H1 (cell line): ENCODE data around the gene MRPL3. TPM values are rescaled to one million over a fixed set of nuclear protein-coding genes. Genes with fewer than 3 reads are reported as not detected.

ENCODE experiments used
- CTCF ChIA-PET: fragments of 300-600 bp; sonication (Branson Sonifier 250); formaldehyde crosslinking; loops from one replicate; lab custom pipeline; 2021; ENCODE audit not compliant: partially characterized antibody; lab: Charles Lee
- POLR2A ChIA-PET: fragments of 300-600 bp; sonication (Branson Sonifier 250); formaldehyde crosslinking; loops from one replicate; lab custom pipeline; 2021; ENCODE audit warnings: inconsistent platforms; ENCODE audit not compliant: partially characterized antibody; lab: Charles Lee
- DNase-seq, 2 experiments: peaks; one replicate each; pipeline versions ENCODE4 v3.0.0 to v3.0.0-alpha.2; 2010 to 2022; ENCODE audit warnings: low spot score in 2 of 2, low read depth in 1 of 2, mixed read lengths in 1 of 2
- FAIRE-seq: peaks from 2 replicates; lab custom pipeline; 2011; peaks lifted over from hg19 to GRCh38; lab: Jason Lieb, UNC
- H2AFZ ChIP-seq: 2 replicates; pipeline ENCODE4 v1.8.1; 2012; ENCODE audit warnings: low read length, inconsistent platforms
- H2AK5ac ChIP-seq: 2 replicates; pipeline ENCODE4 v1.6.1; 2013; ENCODE audit warnings: low read depth, low read length
- H2BK120ac ChIP-seq: replicated peaks from 2 replicates; pipeline ENCODE3; 2013; ENCODE audit warnings: low read depth, low read length, inconsistent platforms
- H2BK12ac ChIP-seq: 2 replicates; pipeline ENCODE4 v1.6.1; 2013; ENCODE audit warnings: low read depth, low read length
- H2BK15ac ChIP-seq: 2 replicates; pipeline ENCODE4 v1.6.1; 2013; ENCODE audit warnings: low read length
- H2BK20ac ChIP-seq: 2 replicates; pipeline ENCODE4 v1.6.1; 2013; ENCODE audit warnings: low read length
- H2BK5ac ChIP-seq: 2 replicates; pipeline ENCODE4 v1.6.1; 2013; ENCODE audit warnings: low read depth, low read length
- H3K14ac ChIP-seq: 2 replicates; pipeline ENCODE4 v1.6.1; 2013; ENCODE audit warnings: inconsistent platforms; ENCODE audit not compliant: insufficient read length
- H3K18ac ChIP-seq: 2 replicates; pipeline ENCODE4 v1.6.1; 2013; ENCODE audit warnings: low read length; ENCODE audit errors: extremely low read depth
- H3K23ac ChIP-seq: 2 replicates; pipeline ENCODE4 v1.6.1; 2013; ENCODE audit warnings: inconsistent platforms; ENCODE audit not compliant: insufficient read length
- H3K23me2 ChIP-seq: 2 replicates; pipeline ENCODE4 v1.6.1; 2013; ENCODE audit warnings: low read depth, low read length
- H3K27ac ChIP-seq: 2 replicates; pipeline ENCODE4 v1.6.1; 2011; ENCODE audit warnings: low read depth, low read length, inconsistent platforms
- H3K27me3 ChIP-seq, 4 experiments: replicated peaks in 1 of 4; 1 replicate in 1 of 4; 2 replicates in 3 of 4; pipeline versions ENCODE4 v1.6.1 to v1.8.1; 2011 to 2013; ENCODE audit warnings: low read length in 3 of 4, mild to moderate bottlenecking in 3 of 4, inconsistent platforms in 2 of 4, mixed read lengths in 2 of 4, moderate library complexity in 1 of 4; ENCODE audit not compliant: control insufficient read depth in 3 of 4, insufficient read depth in 3 of 4; ENCODE audit errors: extremely low read depth in 1 of 4
- H3K36me3 ChIP-seq, 4 experiments: 2 replicates each; pipeline versions ENCODE4 v1.6.1 to v1.8.1; 2011 to 2013; ENCODE audit warnings: mild to moderate bottlenecking in 4 of 4, low read length in 3 of 4, moderate library complexity in 2 of 4, control low read depth in 1 of 4, inconsistent platforms in 1 of 4; ENCODE audit not compliant: insufficient read depth in 4 of 4, control insufficient read depth in 2 of 4
- H3K4ac ChIP-seq: replicated peaks from 2 replicates; pipeline ENCODE3; 2013; ENCODE audit warnings: low read length, low read depth, mixed read lengths, inconsistent platforms; ENCODE audit not compliant: insufficient read length
- H3K4me1 ChIP-seq, 4 experiments: replicated peaks in 1 of 4; 1 replicate in 1 of 4; 2 replicates in 3 of 4; pipeline versions ENCODE4 v1.6.1 to v1.8.1; 2011 to 2013; ENCODE audit warnings: low read length in 3 of 4, inconsistent platforms in 2 of 4, mixed read lengths in 1 of 4; ENCODE audit not compliant: insufficient read depth in 4 of 4, control insufficient read depth in 3 of 4
- H3K4me2 ChIP-seq, 2 experiments: 2 replicates each; pipeline versions ENCODE4 v1.6.1 to v1.8.1; 2011 to 2013; ENCODE audit warnings: low read depth in 2 of 2, low read length in 2 of 2, control low read depth in 1 of 2, inconsistent platforms in 1 of 2, mild to moderate bottlenecking in 1 of 2; ENCODE audit not compliant: insufficient read depth in 1 of 2
- H3K4me3 ChIP-seq, 4 experiments: fragments of 200-600, 300-600 bp in 1 of 4; sonication (generic), shearing (Covaris generic), sonication (Bioruptor Twin) in 1 of 4; 2 replicates each; pipeline versions ENCODE4 v1.5.1 to v1.8.1; 2011 to 2016; ENCODE audit warnings: low read length in 4 of 4, low read depth in 3 of 4, control low read depth in 2 of 4, inconsistent platforms in 2 of 4, mild to moderate bottlenecking in 2 of 4, mixed read lengths in 1 of 4, moderate library complexity in 1 of 4; ENCODE audit not compliant: insufficient read depth in 2 of 4; ENCODE audit errors: extremely low read depth in 1 of 4
- H3K56ac ChIP-seq: replicated peaks from 2 replicates; pipeline ENCODE3; 2013; ENCODE audit warnings: low read depth, mild to moderate bottlenecking, mixed read lengths, low read length, inconsistent platforms; ENCODE audit not compliant: insufficient read length
- H3K79me1 ChIP-seq: 2 replicates; pipeline ENCODE4 v1.6.1; 2013; ENCODE audit warnings: low read depth, low read length, control low read depth
- H3K79me2 ChIP-seq, 2 experiments: 2 replicates each; pipeline versions ENCODE4 v1.6.1 to v1.8.1; 2012 to 2013; ENCODE audit warnings: low read length in 2 of 2, mild to moderate bottlenecking in 2 of 2, inconsistent platforms in 1 of 2; ENCODE audit not compliant: insufficient read depth in 2 of 2, control insufficient read depth in 1 of 2
- H3K9ac ChIP-seq, 4 experiments: replicated peaks in 1 of 4; 1 replicate in 1 of 4; 2 replicates in 3 of 4; pipeline versions ENCODE4 v1.6.1 to v1.8.1; 2011 to 2013; ENCODE audit warnings: low read depth in 3 of 4, low read length in 3 of 4, control low read depth in 2 of 4, mild to moderate bottlenecking in 2 of 4, moderate library complexity in 2 of 4, inconsistent platforms in 1 of 4; ENCODE audit errors: extremely low read depth in 1 of 4
- H3K9me3 ChIP-seq, 2 experiments: 2 replicates each; pipeline versions ENCODE4 v1.6.1 to v1.8.1; 2012 to 2013; ENCODE audit warnings: mild to moderate bottlenecking in 2 of 2, moderate library complexity in 2 of 2, control low read depth in 1 of 2, inconsistent platforms in 1 of 2, low read depth in 1 of 2, low read length in 1 of 2, mixed read lengths in 1 of 2; ENCODE audit not compliant: insufficient read depth in 2 of 2
- H4K20me1 ChIP-seq, 2 experiments: replicated peaks in 1 of 2; 2 replicates each; pipeline versions ENCODE3 to v1.8.1; 2011 to 2013; ENCODE audit warnings: inconsistent platforms in 2 of 2, low read length in 2 of 2, mild to moderate bottlenecking in 1 of 2; ENCODE audit not compliant: insufficient read depth in 2 of 2, control insufficient read depth in 1 of 2
- H4K5ac ChIP-seq: 2 replicates; pipeline ENCODE4 v1.6.1; 2013; ENCODE audit warnings: low read length, low read depth, mixed read lengths, inconsistent platforms; ENCODE audit not compliant: insufficient read length
- H4K8ac ChIP-seq: 2 replicates; pipeline ENCODE4 v1.8.0; 2013; ENCODE audit warnings: mild to moderate bottlenecking, moderate library complexity, low read length, inconsistent platforms; ENCODE audit not compliant: insufficient read depth; ENCODE audit errors: extremely low read depth
- H4K91ac ChIP-seq: replicated peaks from 2 replicates; pipeline ENCODE3; 2013; ENCODE audit warnings: low read length, mixed read lengths, inconsistent platforms; ENCODE audit not compliant: insufficient read length
- E2F6 ChIP-seq: IDR thresholded peaks from 2 replicates; pipeline ENCODE4 v1.6.1; 2012; ENCODE audit warnings: inconsistent platforms
- EGR1 ChIP-seq: IDR thresholded peaks from 2 replicates; pipeline ENCODE4 v1.6.1; 2011; ENCODE audit warnings: low read depth, low read length, borderline replicate concordance
- FOSL1 ChIP-seq: IDR thresholded peaks from 2 replicates; pipeline ENCODE4 v1.6.1; 2011; ENCODE audit warnings: mild to moderate bottlenecking, low read depth, low read length, moderate library complexity; ENCODE audit not compliant: insufficient read depth
- JUND ChIP-seq: IDR thresholded peaks from 2 replicates; pipeline ENCODE4 v1.6.1; 2011; ENCODE audit warnings: mild to moderate bottlenecking, improper control_type of control experiment, low read length
- KDM4A ChIP-seq: IDR thresholded peaks from one replicate; pipeline ENCODE4 v1.7.1; 2012; ENCODE audit warnings: low read depth, mild to moderate bottlenecking, moderate library complexity, low read length, inconsistent platforms; ENCODE audit not compliant: severe bottlenecking
- PHF8 ChIP-seq: fragments of 200-600 bp; sonication (generic); conservative IDR thresholded peaks from 2 replicates; pipeline ENCODE4 v1.7.1; 2012; ENCODE audit warnings: low read depth, mild to moderate bottlenecking, inconsistent platforms, low read length, moderate library complexity
- RNF2 ChIP-seq: fragments of 200-900, 300-1000 bp; sonication (generic); IDR thresholded peaks from 2 replicates; pipeline ENCODE4 v1.7.1; 2016; ENCODE audit warnings: borderline replicate concordance, low read depth, mild to moderate bottlenecking, antibody characterized with exemption, low read length; ENCODE audit not compliant: poor library complexity, severe bottlenecking; ENCODE audit errors: missing control alignments
- TBP ChIP-seq: IDR thresholded peaks from 2 replicates; pipeline ENCODE4 v1.6.1; 2011; ENCODE audit warnings: low read depth, low read length, improper control_type of control experiment
- USF2 ChIP-seq: IDR thresholded peaks from 2 replicates; pipeline ENCODE4 v1.6.1; 2011; ENCODE audit warnings: low read length, improper control_type of control experiment
- YY1 ChIP-seq: IDR thresholded peaks from 2 replicates; pipeline ENCODE4 v1.6.1; 2011; ENCODE audit warnings: low read depth, mild to moderate bottlenecking, low read length
- WGBS, 2 experiments: shearing (Covaris generic) in 1 of 2; methylation state at CpG; one replicate each; pipeline versions ENCODE4 v1.1.6 to v1.1.7; 2013 to 2015; ENCODE audit warnings: low lambda C conversion rate in 2 of 2, mixed read lengths in 2 of 2, inconsistent platforms in 1 of 2, low coverage in 1 of 2, missing lambda C conversion rate in 1 of 2; ENCODE audit not compliant: insufficient replicate concordance in 2 of 2, insufficient coverage in 1 of 2, insufficient read length in 1 of 2; ENCODE audit errors: extremely low coverage in 1 of 2, missing lambda C conversion rate in 1 of 2; 5-methylcytosine and 5-hydroxymethylcytosine counted together
- polyA plus RNA-seq, 7 experiments: library from polyadenylated mRNA; depleted of rRNA in 3 of 7; stranded (reverse) in 5 of 7; unstranded in 2 of 7; fragments of >200 nt in 5 of 7; fragments of 200-250 nt in 2 of 7; gene quantifications; 1 replicate in 5 of 7; 2 replicates in 1 of 7; 4 replicates in 1 of 7; pipeline versions ENCODE4 v1.2.1 to v1.2.3, GENCODE V29; 2011 to 2013; ENCODE audit warnings: missing spikeins in 2 of 7, mixed read lengths in 2 of 7
- total RNA-seq: library from RNA; stranded (reverse); fragmentation: NEBNext Ultra II Directional; extraction: Animal tissue kit (Norgen Biotek cat#: 25700); gene quantifications from 2 replicates; pipeline ENCODE4 v1.2.1, GENCODE V29; 2021
- TF ChIP-seq, protein P1 (sequence below): IDR thresholded peaks from 2 replicates; pipeline ENCODE4 v1.6.1; 2011; ENCODE audit warnings: low read depth, mild to moderate bottlenecking, low read length; ENCODE audit not compliant: insufficient read depth

Gene MRPL3
- total and polyA plus RNA-seq, 2 of the 8 experiments (the other 6 are each of a cell fraction or from before 2014, with no cell fraction given) = 164 to 175 TPM

DNA sequence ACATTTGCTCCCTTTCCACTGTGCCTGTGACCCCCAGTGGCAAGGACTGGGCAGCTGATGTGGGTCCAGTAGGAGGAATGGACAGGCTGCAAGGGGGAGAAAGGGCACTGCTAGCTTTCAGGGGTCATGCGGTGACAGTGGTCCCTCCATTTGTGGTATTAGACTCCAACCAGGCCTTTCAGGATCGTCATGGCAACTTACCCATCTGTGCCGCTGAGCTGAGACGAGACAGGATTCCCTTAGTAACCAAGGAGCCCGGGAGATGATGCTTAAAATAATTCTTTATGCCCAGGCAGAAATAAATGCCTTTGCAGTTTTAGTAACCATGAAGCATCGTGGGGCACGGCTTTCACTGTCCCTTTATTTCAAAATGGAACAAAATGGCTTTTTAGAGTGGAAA lies 15.9 kb upstream of the MRPL3 start:
- no peak overlapping the region for H3K27ac ChIP-seq
- H4K5ac ChIP-seq = no peak overlapping the region
- no peak overlapping the region for H3K18ac ChIP-seq
- no peak overlapping the region for H3K4ac ChIP-seq
- no peaks in the 10 kb centered on the region for H3K9me3 ChIP-seq
- H4K91ac ChIP-seq = no peak overlapping the region
- CTCF ChIA-PET = interaction anchor here (0.6 kb wide), 1 partner anchor 8 kb away, joined by 3 read pairs; no protein-coding TSS in a partner anchor
- no peak overlapping the region for H3K23ac ChIP-seq
- no peaks in the 10 kb centered on the region for H3K4me1 ChIP-seq
- no peak overlapping the region for H3K56ac ChIP-seq
- no peak overlapping the region for H3K14ac ChIP-seq
- H3K4me3 ChIP-seq = no peak overlapping the region
- H3K23me2 ChIP-seq = no peaks in the 10 kb centered on the region
- POLR2A ChIA-PET = no interaction called here
- no peak overlapping the region for H2BK12ac ChIP-seq
- no peak for DNase-seq
- no peak overlapping the region for H4K8ac ChIP-seq
- H3K79me2 ChIP-seq = no peaks in the 10 kb centered on the region
- WGBS, 2 experiments = 98% methylated on average over 7 of the region's 7 CpGs; no CpG with 5 or more reads in 1 of the 2 experiments
- FAIRE-seq = no peak
- H2BK120ac ChIP-seq = no peak overlapping the region
- H3K79me1 ChIP-seq = no peaks in the 10 kb centered on the region
- no peak overlapping the region for H2BK5ac ChIP-seq
- H3K4me2 ChIP-seq = no peak overlapping the region
- H2AFZ ChIP-seq = no peak overlapping the region; the same call in 1 of the 2 replicates
- H2BK15ac ChIP-seq = no peak overlapping the region
- no peaks in the 10 kb centered on the region for H4K20me1 ChIP-seq
- H2AK5ac ChIP-seq = no peak overlapping the region
- no peak overlapping the region for H3K9ac ChIP-seq
- no peaks in the 10 kb centered on the region for H3K27me3 ChIP-seq
- no peaks in the 10 kb centered on the region for H3K36me3 ChIP-seq
- no peak overlapping the region for H2BK20ac ChIP-seq
- TF ChIP-seq RNF2 = no peak
- TF ChIP-seq KDM4A = no peak
- TF ChIP-seq TBP = no peak
- TF ChIP-seq EGR1 = no peak
- TF ChIP-seq, protein P1, sequence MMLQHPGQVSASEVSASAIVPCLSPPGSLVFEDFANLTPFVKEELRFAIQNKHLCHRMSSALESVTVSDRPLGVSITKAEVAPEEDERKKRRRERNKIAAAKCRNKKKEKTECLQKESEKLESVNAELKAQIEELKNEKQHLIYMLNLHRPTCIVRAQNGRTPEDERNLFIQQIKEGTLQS = no peak
- TF ChIP-seq FOSL1 = no peak
- TF ChIP-seq PHF8 = no peak
- no peak for TF ChIP-seq JUND
- no peak for TF ChIP-seq E2F6
- no peak for TF ChIP-seq USF2
- TF ChIP-seq YY1 = no peak
